Measurements from ENCODE around the gene TPP1. TPM values are rescaled to one million over a fixed set of nuclear protein-coding genes. Genes with fewer than 3 reads are reported as not detected.

The TPP1 gene
- total RNA-seq (2022; extraction: Qiagen RNA extraction): 40.5 to 48.1 TPM (median 47.4 TPM) in 5 replicates

GRCh38 chr11:6619004-6619745 lies at the start of gene TPP1:
Gene TPP1 (minus strand): TSS chr11:6619422. CDS start chr11:6619400, 22 bp downstream.

DNA sequence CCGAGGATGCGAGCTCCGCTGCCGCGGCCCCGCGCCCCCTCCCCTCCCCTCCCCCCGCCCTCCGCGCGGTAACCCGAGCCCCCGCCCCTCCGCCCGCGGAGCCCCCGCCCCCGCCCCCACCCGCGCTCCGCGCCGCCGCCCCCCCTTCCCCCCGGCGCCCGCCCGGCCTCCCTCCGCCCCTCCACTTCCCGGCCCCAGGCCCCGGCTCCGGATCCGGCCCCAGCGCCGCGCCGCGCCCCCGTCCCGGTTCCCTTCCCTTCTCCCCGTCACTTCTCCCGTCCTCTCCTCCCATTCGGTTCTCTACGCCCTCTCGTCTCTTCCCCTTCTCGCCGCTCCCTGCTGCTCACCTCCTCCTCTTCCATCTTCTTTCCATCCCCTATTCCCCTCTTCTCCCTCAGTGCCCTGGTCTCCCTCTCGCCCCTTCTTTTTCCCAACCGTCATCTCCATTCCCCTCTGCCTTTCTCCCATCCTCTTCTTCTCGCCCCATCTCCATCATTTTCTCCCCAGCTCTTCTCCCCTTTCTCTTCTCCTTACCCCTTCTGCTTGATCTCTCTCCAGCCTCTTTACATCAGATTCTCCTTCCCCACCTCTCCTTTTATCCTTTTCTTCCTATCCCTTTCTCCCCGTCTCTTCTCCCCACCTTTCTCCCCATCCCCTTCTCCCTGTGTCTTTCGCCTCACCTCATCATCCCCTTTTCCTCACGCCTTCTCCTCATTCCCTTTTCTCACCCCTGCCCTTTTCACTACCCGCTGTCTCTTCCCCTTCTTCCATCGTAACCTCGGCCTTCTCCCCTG lies 36.8 kb upstream of the TPP1 start, which contains the start of gene DCHS1:
DCHS1 (minus strand) TSS at position 20 of the 794 bp plus-strand sequence. CDS start 14,196 bp downstream, outside the sequence.

DNA sequence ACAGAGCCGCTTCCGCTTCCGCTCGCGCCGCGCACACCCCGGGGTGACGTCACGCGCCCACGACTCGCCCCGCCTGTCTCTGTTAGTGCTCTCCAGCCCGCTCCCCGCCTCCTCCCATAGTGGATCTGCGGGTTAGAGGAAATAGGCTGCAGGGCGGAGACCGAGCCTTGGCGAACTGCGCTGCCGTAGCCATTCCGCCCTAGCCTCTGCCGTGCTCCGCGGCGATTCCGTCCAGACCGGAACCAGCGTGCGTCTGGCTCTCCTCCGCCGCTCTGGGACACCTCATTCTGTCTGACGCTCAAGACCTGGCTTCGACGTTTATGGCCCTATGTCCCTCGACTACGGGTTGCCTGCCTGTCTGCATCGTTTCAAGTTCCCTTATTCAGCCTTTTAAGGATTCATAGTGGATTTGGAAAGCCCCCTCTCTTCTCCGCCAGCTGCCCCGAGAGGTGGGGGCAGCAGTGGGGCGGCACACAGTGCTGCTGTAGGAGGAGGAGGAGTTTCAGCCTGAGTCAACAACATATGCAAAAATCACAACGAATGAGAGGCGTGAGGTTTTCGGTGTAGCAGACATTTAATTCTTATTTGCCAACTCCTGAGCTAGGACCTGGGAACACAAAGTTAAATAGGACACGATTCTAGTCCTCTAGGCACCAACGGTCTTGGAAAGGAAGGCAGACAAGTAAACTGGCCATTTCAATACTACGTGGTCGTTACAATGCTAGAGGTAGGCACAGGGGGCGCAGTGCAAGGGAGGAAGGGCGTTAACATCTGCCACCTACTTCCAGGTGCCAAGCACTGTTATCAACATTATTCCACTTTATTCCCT lies 6.8 kb downstream of the TPP1 start, which contains the start of gene TAF10:
TAF10 (minus strand) TSS at position 4 of the 829 bp plus-strand sequence. CDS start 27 bp downstream, outside the sequence.

GRCh38 chr11:6603287-6604080 lies 15.7 kb downstream of the TPP1 start, which contains the start of the genes ILK and RRP8:
Gene ILK (plus strand): TSS chr11:6603774. CDS start chr11:6604272, 498 bp downstream.
Gene RRP8 (minus strand): TSS chr11:6603616. CDS start chr11:6603502, 114 bp downstream.

Other genes starting within 250 kb of the TPP1 start
- gene SMPD1, start 228.9 kb downstream of the TPP1 start, total RNA-seq (2022; extraction: Qiagen RNA extraction): 10.0 to 11.9 TPM (median 10.5 TPM) in 5 replicates
- 16.5 to 20.3 TPM (median 20.1 TPM) in 5 replicates for gene APBB1, start 200.3 kb downstream of the TPP1 start, total RNA-seq (2022; extraction: Qiagen RNA extraction)
- gene HPX, start 178.4 kb downstream of the TPP1 start, total RNA-seq (2022; extraction: Qiagen RNA extraction): 0.25 to 0.84 TPM (median 0.37 TPM) in 5 replicates
- gene TRIM3, start 145.5 kb downstream of the TPP1 start, total RNA-seq (2022; extraction: Qiagen RNA extraction): 14.7 to 23.1 TPM (median 21.7 TPM) in 5 replicates
- gene ARFIP2, start 138.1 kb downstream of the TPP1 start, total RNA-seq (2022; extraction: Qiagen RNA extraction): 53.0 to 59.0 TPM (median 57.5 TPM) in 5 replicates
- gene TIMM10B, start 137.9 kb downstream of the TPP1 start, total RNA-seq (2022; extraction: Qiagen RNA extraction): 28.6 to 37.0 TPM (median 35.3 TPM) in 5 replicates
- 1.7 to 3.5 TPM (median 3.2 TPM) in 5 replicates for gene DNHD1, start 122.1 kb downstream of the TPP1 start, total RNA-seq (2022; extraction: Qiagen RNA extraction)
- gene RRP8, start 15.8 kb downstream of the TPP1 start, total RNA-seq (2022; extraction: Qiagen RNA extraction): 25.9 to 36.6 TPM (median 32.9 TPM) in 5 replicates
- gene ILK, start 15.6 kb downstream of the TPP1 start, total RNA-seq (2022; extraction: Qiagen RNA extraction): 114 to 121 TPM (median 118 TPM) in 5 replicates
- gene TAF10, start 7.2 kb downstream of the TPP1 start, total RNA-seq (2022; extraction: Qiagen RNA extraction): 157 to 250 TPM (median 230 TPM) in 5 replicates
- gene DCHS1, start 36.4 kb upstream of the TPP1 start, total RNA-seq (2022; extraction: Qiagen RNA extraction): 0.06 to 0.13 TPM (median 0.11 TPM) in 5 replicates
- 91.6 to 113 TPM (median 106 TPM) in 5 replicates for gene MRPL17, start 63.9 kb upstream of the TPP1 start, total RNA-seq (2022; extraction: Qiagen RNA extraction)
- 0.05 TPM in 2 of 5 replicates, not detected in the others for gene OR2AG2, start 152.6 kb upstream of the TPP1 start, total RNA-seq (2022; extraction: Qiagen RNA extraction)
- not detected in 5 replicates for gene OR2AG1, start 163.6 kb upstream of the TPP1 start, total RNA-seq (2022; extraction: Qiagen RNA extraction)
- gene OR6A2, start 180.3 kb upstream of the TPP1 start, total RNA-seq (2022; extraction: Qiagen RNA extraction): not detected in 5 replicates
- not detected in 5 replicates for gene OR10A5, start 226.3 kb upstream of the TPP1 start, total RNA-seq (2022; extraction: Qiagen RNA extraction)
- not detected in 5 replicates for gene OR10A2, start 243.6 kb upstream of the TPP1 start, total RNA-seq (2022; extraction: Qiagen RNA extraction)

Data from A549 treated with CORT108297 at 1 μM for 4 hours (cell line).